ENCODE data around the gene ADGRA3. TPM values are rescaled to one million over a fixed set of nuclear protein-coding genes. Genes with fewer than 3 reads are reported as not detected.
A peak's percentile ranks its signal among the peaks of the same experiment; 100 is the strongest.

The ADGRA3 gene
- total and polyA plus RNA-seq, 7 donors, result 7.4 to 32.1 (median 19.0) TPM

GRCh38 chr4:22490718-22491315, 25.0 kb downstream of the ADGRA3 start:
- Histone ChIP-seq H3K27ac (peak overlapping the region; percentile 17), H3K36me3 (ENCODE audit: insufficient read depth in 1 of 2, low read depth in 1 of 2) (no peaks in the 10 kb centered on the region), H3K4me3 (no peak overlapping the region), H3K4me1 (peaks cover 57% of the 10 kb centered on the region), H3K9me3 (no peaks in the 10 kb centered on the region), H3K27me3 (ENCODE audit: insufficient read depth in 3 of 3, low read length in 2 of 3) (no peaks in the 10 kb centered on the region)
- DNase-seq, result no peak
- ATAC-seq, result no peak
- intact Hi-C loops (cut with DNase I), result no loop called here
- 30 to 51% (median 32%) methylated on average over 5 of the region's 5 CpGs for WGBS, 3 donors
- no peak for TF ChIP-seq CTCF (IDR thresholded peaks at IDR 0.05)

- DNase-seq, result no peak
- peak in 1 of 4 donors; percentile 27 for ATAC-seq
- peak overlapping the region; percentile 71 for H3K27ac ChIP-seq
- WGBS, 3 donors, result 16 to 73% (median 67%) methylated on average over 1 of the region's 1 CpG
- no peaks in the 10 kb centered on the region for H3K9me3 ChIP-seq
- H3K27me3 ChIP-seq (ENCODE audit: insufficient read depth in 3 of 3, low read length in 2 of 3), result no peaks in the 10 kb centered on the region
- intact Hi-C loops (cut with DNase I), result no loop called here
- no peak overlapping the region for H3K4me3 ChIP-seq
- H3K36me3 ChIP-seq (ENCODE audit: insufficient read depth in 1 of 2, low read depth in 1 of 2), result no peaks in the 10 kb centered on the region
- H3K4me1 ChIP-seq, result peaks cover 66% of the 10 kb centered on the region
- TF ChIP-seq CTCF (IDR thresholded peaks at IDR 0.05), result no peak
Observed at GRCh38 chr4:22488106-22488505, 27.8 kb downstream of the ADGRA3 start.

- 28 to 61% (median 46%) methylated on average over 5 of the region's 5 CpGs for WGBS, 3 donors
- intact Hi-C loops (cut with DNase I), result no loop called here
- Histone ChIP-seq H3K4me3 (no peak overlapping the region), H3K27me3 (ENCODE audit: insufficient read depth in 3 of 3, low read length in 2 of 3) (no peaks in the 10 kb centered on the region), H3K4me1 (peaks cover 68% of the 10 kb centered on the region), H3K36me3 (ENCODE audit: insufficient read depth in 1 of 2, low read depth in 1 of 2) (no peaks in the 10 kb centered on the region), H3K9me3 (no peaks in the 10 kb centered on the region), H3K27ac (peak overlapping the region; percentile 71)
- TF ChIP-seq CTCF (IDR thresholded peaks at IDR 0.05), result no peak
- DNase-seq (no peak), ATAC-seq (peak; percentile 82 to 93 (median 88))
Observed at GRCh38 chr4:22487328-22487727, 28.5 kb downstream of the ADGRA3 start.

GRCh38 chr4:22486276-22486675, 29.6 kb downstream of the ADGRA3 start:
- Histone ChIP-seq H3K36me3 (ENCODE audit: insufficient read depth in 1 of 2, low read depth in 1 of 2) (no peaks in the 10 kb centered on the region), H3K4me1 (peaks cover 63% of the 10 kb centered on the region), H3K9me3 (no peaks in the 10 kb centered on the region), H3K4me3 (no peak overlapping the region), H3K27ac (peak overlapping the region; percentile 71), H3K27me3 (ENCODE audit: insufficient read depth in 3 of 3, low read length in 2 of 3) (no peaks in the 10 kb centered on the region)
- intact Hi-C loops (cut with DNase I), result no loop called here
- ATAC-seq (no peak), DNase-seq (no peak)
- WGBS, 3 donors, result 61 to 74% (median 65%) methylated on average over 4 of the region's 4 CpGs
- TF ChIP-seq CTCF (IDR thresholded peaks at IDR 0.05), result no peak

GRCh38 chr4:22485737-22486136, 30.1 kb downstream of the ADGRA3 start:
- no peak overlapping the region for H3K4me3 ChIP-seq
- intact Hi-C loops (cut with DNase I), result no loop called here
- H3K36me3 ChIP-seq (ENCODE audit: insufficient read depth in 1 of 2, low read depth in 1 of 2), result no peaks in the 10 kb centered on the region
- WGBS, 3 donors, result 43 to 62% (median 51%) methylated on average over 4 of the region's 4 CpGs
- DNase-seq, result no peak
- H3K27me3 ChIP-seq (ENCODE audit: insufficient read depth in 3 of 3, low read length in 2 of 3), result no peaks in the 10 kb centered on the region
- H3K9me3 ChIP-seq, result no peaks in the 10 kb centered on the region
- TF ChIP-seq CTCF (IDR thresholded peaks at IDR 0.05), result no peak
- peak overlapping the region; percentile 71 for H3K27ac ChIP-seq
- ATAC-seq, result peak in 2 of 4 donors; percentile 31 to 43
- peaks cover 68% of the 10 kb centered on the region for H3K4me1 ChIP-seq

Data from psoas muscle (tissue), 8 donors.